Kasumi-1 (cell line): ENCODE data around the gene RIN3.

Experiments used
- DNase-seq, 2 experiments: peaks; one replicate each; lab custom pipeline; 2025; lab: John Stamatoyannopoulos, UW

Gene RIN3

GRCh38 chr14:92556863-92557543 is 43.4 kb downstream of the RIN3 start:
- DNase-seq = no peak

- DNase-seq = no peak
These were observed 43.9 kb downstream of the RIN3 start for GRCh38 chr14:92557544-92557912.

- no peak for DNase-seq
These were observed 44.7 kb downstream of the RIN3 start for GRCh38 chr14:92558319-92558718.

- no peak for DNase-seq
These were observed 45.9 kb downstream of the RIN3 start for GRCh38 chr14:92559486-92559885.

- DNase-seq = no peak
These were observed 46.7 kb downstream of the RIN3 start for GRCh38 chr14:92560106-92560865.

- DNase-seq = no peak
These were observed 48.4 kb downstream of the RIN3 start for GRCh38 chr14:92561906-92562479.

GRCh38 chr14:92563359-92563758 is 49.8 kb downstream of the RIN3 start:
- peak; percentile 78 for DNase-seq

- no peak for DNase-seq
These were observed 50.2 kb downstream of the RIN3 start for GRCh38 chr14:92563765-92564285.

- DNase-seq = peak; percentile 59 to 82
These were observed 50.9 kb downstream of the RIN3 start for GRCh38 chr14:92564344-92565039.

- no peak for DNase-seq
These were observed 51.6 kb downstream of the RIN3 start for GRCh38 chr14:92565040-92565717.

GRCh38 chr14:92565718-92566115 is 52.1 kb downstream of the RIN3 start:
- no peak for DNase-seq

- DNase-seq = no peak
These were observed 53.7 kb downstream of the RIN3 start for GRCh38 chr14:92567173-92567725.

- no peak for DNase-seq
These were observed 55.3 kb downstream of the RIN3 start for GRCh38 chr14:92568621-92569479.

GRCh38 chr14:92570674-92571262 is 57.2 kb downstream of the RIN3 start:
- no peak for DNase-seq

GRCh38 chr14:92572050-92572449 is 58.5 kb downstream of the RIN3 start:
- no peak for DNase-seq

- DNase-seq = no peak
These were observed 60.3 kb downstream of the RIN3 start for GRCh38 chr14:92573761-92574498.

GRCh38 chr14:92575061-92575747 is 61.6 kb downstream of the RIN3 start:
- no peak for DNase-seq

- no peak for DNase-seq
These were observed 62.2 kb downstream of the RIN3 start for GRCh38 chr14:92575748-92576303.
